Hindlimb muscle (tissue), 1 donor: ENCODE data around the gene LIN28B. TPM values are rescaled to one million over a fixed set of nuclear protein-coding genes. Genes with fewer than 3 reads are reported as not detected.
"Not testable (repeated sequence)": the region's sequence is repeated elsewhere in the genome, so short reads cannot be mapped to it uniquely, and the experiment has no call there.

Experiments
- DNase-seq: peaks from one replicate; pipeline ENCODE4 v3.0.0-alpha.2; 2013
- polyA plus RNA-seq: library from polyadenylated mRNA; unstranded; fragments of 120-200 nt; gene quantifications from one replicate; pipeline ENCODE4 v1.2.1, GENCODE V29; 2013; ENCODE audit not compliant: insufficient read length

The LIN28B gene
- polyA plus RNA-seq, 1 donor, result 0.04 TPM

GRCh38 chr6:105069821-105070445, 113.0 kb downstream of the LIN28B start:
- no peak for DNase-seq

GRCh38 chr6:105072798-105073199, 115.9 kb downstream of the LIN28B start:
- no peak for DNase-seq

DNA sequence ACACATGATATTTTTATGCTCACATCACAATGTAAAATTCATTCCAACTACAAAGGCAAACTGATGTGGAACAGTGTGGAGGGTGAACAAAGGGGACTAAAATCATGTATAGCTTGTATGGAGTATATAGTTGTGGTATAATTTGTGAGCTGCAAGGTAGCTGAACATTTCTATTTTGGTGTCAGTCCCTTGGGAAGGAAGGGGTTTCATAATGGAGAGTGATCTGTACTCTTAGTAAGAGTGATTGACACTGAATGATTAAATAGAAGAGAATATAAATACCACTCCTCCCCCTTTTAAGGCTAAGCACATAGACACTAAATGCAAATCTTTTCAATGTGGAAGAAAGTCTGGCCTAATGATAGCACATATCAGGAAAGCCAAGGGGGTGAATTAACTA, 118.3 kb downstream of the LIN28B start:
- no peak for DNase-seq

DNA sequence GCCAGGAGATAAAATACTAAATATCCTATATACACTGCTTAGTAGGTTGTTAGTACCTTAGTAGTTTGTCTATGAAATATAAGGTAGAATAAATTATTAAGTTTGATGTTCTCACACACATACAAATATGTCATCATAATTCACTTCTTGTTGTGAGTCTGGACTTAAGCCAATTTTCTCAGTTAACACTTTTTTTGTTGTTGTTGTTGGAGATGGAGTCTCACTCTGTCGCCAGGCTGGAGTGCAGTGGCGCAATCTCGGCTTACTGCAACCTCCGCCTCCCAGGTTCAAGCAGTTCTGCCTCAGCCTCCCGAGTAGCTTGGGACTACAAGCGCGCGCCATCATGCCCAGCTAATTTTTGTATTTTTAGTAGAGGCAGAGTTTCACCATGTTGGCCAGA, 119.5 kb downstream of the LIN28B start:
- not testable (repeated sequence) for DNase-seq

DNA sequence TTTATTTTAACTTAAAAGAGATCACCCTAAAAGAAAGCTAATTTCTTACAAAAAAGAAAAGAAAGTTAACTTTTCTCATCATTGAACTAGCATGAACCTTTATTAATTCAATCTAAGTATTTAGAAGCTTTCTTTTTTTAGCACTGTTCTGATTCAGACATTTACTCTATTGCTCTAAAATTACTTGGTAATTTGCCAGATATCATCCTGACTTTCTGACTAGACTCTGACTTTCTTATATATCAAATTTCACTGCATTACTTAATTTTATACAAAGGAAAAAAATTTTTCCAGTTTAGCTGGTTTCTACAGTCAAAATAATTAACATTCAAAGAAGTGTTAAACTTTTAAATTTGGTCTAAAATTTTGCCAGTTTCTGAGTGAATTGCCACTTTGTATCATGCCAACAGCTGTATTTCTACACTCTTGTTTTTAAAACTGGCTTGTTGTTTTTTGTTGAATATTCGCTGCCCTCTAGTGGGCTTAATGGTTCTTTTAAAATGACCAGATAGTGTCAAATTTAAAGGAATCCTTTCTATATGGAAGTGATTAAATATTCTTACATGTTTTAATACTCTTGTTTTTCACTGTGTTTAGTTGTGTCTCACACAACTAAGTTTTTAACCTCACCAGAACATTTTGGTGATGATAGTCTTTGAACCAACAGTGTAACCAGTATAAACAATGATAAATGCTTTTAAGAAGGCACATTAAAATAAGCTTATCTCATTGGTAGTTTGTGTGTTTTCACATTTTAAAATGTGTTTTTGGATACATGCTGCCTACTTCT, 120.9 kb downstream of the LIN28B start:
- DNase-seq, result peak; percentile 21

- DNase-seq, result no peak
These were observed 121.4 kb downstream of the LIN28B start for GRCh38 chr6:105078386-105078708.

GRCh38 chr6:105080279-105080678, 123.4 kb downstream of the LIN28B start:
- DNase-seq, result no peak

- DNase-seq, result not testable (repeated sequence)
These were observed 124.8 kb downstream of the LIN28B start for GRCh38 chr6:105081662-105082061.

GRCh38 chr6:105087571-105088211, 130.8 kb downstream of the LIN28B start:
- peak; percentile 62 for DNase-seq

- no peak for DNase-seq
These were observed 134.4 kb downstream of the LIN28B start for GRCh38 chr6:105091140-105091829.

- no peak for DNase-seq
These were observed 137.3 kb downstream of the LIN28B start for GRCh38 chr6:105094133-105094640.

DNA sequence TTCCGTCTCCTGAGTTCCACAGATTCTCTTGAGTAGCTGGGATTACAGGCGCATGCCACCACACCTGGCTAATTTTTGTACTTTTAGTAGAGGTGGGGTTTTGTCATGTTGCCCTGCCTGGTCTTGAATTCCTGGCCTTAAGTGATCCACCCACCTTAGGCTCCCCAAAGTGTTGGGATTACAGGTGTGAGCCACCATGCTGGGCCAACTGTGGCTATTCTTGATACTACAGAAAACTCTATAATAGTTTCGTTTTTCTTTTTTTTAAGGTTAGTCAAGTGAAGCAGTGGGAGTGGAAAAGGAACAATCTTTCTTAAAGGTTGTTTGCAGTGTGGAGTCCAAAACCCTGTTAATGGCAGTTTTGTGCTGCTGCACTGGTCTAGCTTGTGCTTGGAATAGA, 138.2 kb downstream of the LIN28B start:
- DNase-seq, result no peak

DNA sequence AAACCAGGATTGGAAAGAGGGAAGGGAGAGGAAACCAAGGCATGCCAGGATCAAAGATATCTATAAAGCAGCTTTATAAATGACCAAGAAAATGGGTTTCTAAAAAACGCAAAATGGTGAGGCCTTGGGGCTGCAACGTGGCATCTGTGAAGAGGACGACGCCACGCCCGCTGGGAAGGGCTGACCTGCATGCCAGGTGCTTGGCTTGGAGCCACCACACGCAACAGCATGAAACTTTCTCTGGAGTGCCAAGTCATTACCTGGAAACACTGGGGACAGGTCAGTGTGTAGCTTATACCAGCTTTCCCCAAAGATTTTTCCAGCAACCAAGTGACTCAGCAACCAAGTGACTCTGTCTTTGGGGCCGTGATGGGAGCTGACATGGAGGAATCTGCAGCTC, 140.4 kb downstream of the LIN28B start:
- DNase-seq, result no peak

DNA sequence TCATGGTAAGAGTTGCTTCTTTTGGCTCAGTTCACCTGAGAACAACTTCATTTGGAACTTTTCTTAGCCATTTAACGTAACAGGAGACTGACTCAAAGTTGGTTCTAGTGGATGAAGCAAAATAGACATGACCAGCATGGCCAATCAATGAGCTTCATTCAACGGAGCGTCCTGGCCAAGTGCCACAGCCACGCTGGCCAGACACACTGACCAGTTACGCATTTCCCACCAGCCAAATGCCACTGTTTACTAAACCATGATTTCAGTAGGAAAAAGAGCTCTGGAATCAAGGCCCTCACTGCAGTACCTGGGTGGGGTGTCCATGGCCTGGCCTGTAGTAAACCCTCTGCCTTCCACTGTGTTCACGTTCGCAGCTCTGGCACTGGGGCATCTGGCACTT, 142.5 kb downstream of the LIN28B start:
- no peak for DNase-seq

DNA sequence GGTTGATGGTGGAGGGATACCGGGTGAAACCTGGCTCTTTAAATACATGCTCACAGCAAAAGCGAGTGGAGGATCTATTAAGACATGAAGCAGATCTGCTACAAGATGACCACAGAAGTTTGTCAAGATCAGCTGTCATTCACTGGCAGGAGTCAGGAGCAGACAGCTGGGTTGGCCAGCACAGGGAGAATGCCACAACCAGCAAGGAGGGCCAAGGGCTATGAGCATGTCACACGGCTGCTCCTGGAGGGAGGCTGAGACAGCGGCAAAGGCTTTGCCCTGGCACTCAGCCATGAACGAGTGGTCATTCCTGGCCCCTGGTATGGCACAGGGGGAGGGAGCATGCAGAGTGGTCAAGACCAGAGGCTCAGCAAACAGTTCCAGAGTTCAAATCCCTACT, 145.3 kb downstream of the LIN28B start:
- no peak for DNase-seq

DNA sequence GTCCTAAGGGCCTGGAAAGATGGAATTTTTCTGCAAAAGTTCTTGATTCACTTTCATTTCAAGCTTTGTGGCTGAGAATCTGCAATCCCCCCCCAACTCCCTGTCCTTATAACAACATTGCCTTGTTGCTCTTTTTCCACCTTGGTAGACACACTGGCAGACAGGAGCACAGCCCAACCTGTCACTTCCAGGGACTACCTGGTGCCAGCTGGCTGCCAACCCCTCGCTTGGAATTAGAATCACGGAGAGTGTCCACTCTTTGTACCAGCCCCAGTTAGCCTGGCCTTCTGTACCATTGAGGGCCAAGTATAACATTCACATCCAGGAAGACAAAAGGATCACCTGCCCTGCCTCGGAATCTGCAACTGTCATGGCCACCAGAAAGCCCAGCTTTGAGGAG, 148.2 kb downstream of the LIN28B start:
- no peak for DNase-seq

GRCh38 chr6:105106260-105106659, 149.4 kb downstream of the LIN28B start:
- DNase-seq, result no peak

- DNase-seq, result no peak
These were observed 150.3 kb downstream of the LIN28B start for GRCh38 chr6:105107207-105107606.

DNA sequence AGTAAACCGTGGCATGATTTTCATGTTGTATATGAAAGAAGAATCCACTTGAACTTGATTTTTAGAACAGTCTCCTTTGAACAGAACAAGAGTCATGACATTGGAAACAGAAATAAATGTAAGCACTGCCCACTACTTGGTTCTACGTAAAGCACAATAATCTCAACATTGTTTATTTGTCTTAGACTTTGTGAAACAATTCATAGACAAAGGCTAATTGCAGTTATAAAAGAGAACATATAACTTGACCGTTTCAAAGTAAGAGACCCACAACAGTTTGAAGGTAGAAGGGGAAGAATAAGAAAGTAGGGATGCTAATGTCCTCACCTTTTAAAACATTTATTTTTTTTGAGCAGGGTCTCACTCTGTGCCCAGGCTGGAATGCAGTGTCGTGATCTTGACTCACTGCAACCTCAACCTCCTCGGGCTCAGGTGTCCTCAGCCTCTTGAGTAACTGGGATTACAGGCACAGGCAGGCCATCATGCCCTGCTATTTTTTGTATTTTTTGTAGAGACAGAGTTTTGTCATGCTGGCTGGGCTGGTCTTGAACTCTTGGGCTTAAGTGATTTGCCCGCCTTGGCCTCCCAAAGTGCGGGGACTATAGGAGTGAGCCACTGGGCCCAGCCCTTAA, 151.8 kb downstream of the LIN28B start:
- DNase-seq, result no peak

DNA sequence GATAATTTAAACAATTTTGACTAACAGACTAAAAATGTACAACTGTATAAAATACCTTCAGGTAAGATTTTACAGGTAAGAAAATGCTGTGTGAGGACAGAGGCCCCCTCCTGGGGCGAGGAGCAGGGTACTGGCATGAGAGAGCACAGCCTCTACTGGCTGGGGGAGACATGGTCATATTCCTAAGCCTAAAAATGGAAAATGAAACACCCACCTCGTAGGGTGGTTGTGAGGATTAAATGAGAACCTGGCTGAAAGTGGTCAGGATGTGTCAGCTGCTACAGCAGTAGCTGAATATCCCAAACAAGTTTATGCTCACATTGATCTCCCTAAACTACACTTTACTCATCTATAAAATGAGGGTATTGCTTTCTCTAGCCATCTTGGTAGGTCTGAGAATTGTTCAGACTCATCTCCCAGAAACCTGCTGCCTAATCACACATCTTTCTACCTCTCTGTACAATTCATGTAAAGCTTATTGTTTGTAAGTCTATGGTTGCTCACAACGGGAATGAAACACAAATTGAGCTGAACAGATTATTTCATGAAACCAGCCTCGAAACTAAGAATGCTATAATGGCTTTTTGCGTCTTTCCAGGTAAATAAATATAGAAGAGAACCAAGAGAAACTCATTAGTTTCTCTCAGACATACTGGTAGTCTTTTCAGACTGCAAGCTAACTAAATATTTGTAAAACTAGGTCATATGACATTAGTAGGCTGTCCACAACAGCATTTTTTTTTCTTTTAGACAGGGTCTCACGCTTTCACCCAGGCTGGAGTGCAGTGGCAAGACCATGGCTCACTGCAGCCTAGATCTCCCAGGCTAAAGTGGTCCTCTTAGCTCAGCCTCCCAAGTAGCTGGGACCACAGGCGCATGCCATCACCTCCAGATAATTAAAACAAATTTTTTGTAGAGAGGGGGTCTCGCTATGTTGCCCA, 153.3 kb downstream of the LIN28B start:
- no peak for DNase-seq

DNA sequence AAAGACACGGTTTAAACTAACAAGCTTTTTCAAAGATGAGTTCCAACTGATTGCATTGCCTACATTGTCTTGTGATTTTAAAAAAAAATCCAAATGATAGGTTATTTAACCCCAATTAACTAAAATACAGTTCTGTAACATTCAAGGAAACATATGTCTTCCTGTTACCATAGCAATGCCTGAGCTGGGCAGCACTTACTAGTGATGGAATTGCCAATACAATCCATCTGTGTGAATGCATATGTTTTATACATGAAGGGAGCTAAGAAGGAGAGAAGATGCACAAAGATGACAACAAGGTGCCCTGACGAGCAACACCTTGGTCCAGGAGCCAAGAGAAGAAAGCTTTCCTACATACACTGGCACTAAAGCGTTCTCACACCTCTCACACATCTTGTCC, 154.2 kb downstream of the LIN28B start:
- DNase-seq, result no peak
